HG03575 (cell line): ENCODE measurements around the gene FAM174C.
"Not testable (repeated sequence)": the region's sequence is repeated elsewhere in the genome, so short reads cannot be mapped to it uniquely, and the experiment has no call there.

ENCODE experiments used
- ATAC-seq: cut with Tn5 transposase; IDR thresholded peaks from one replicate; pipeline ENCODE4 v1.9.1; 2021; ENCODE audit not compliant: unreplicated experiment, insufficient number of reproducible peaks, low FRiP score; ENCODE audit errors: extremely low read depth

FAM174C gene

GRCh38 chr19:1309977-1310852 is 34.9 kb downstream of the FAM174C start:
- no peak for ATAC-seq

- ATAC-seq: no peak
Observed at GRCh38 chr19:1310853-1311180, 35.5 kb downstream of the FAM174C start.

GRCh38 chr19:1311543-1312091 is 36.3 kb downstream of the FAM174C start:
- no peak for ATAC-seq

- ATAC-seq: no peak
Observed at GRCh38 chr19:1312767-1313694, 37.7 kb downstream of the FAM174C start.

GRCh38 chr19:1313695-1314613 is 38.6 kb downstream of the FAM174C start:
- no peak for ATAC-seq

GRCh38 chr19:1315470-1316166 is 40.3 kb downstream of the FAM174C start:
- no peak for ATAC-seq

GRCh38 chr19:1316466-1316865 is 41.1 kb downstream of the FAM174C start:
- no peak for ATAC-seq

GRCh38 chr19:1317274-1318003 is 42.1 kb downstream of the FAM174C start:
- no peak for ATAC-seq

- ATAC-seq: no peak
Observed at GRCh38 chr19:1318678-1319471, 43.5 kb downstream of the FAM174C start.

- not testable (repeated sequence) for ATAC-seq
Observed at GRCh38 chr19:1320282-1320650, 44.9 kb downstream of the FAM174C start.

GRCh38 chr19:1321539-1321938 is 46.2 kb downstream of the FAM174C start:
- ATAC-seq: no peak

GRCh38 chr19:1322198-1322981 is 47.1 kb downstream of the FAM174C start:
- no peak for ATAC-seq

- no peak for ATAC-seq
Observed at GRCh38 chr19:1324249-1324805, 49.0 kb downstream of the FAM174C start.

GRCh38 chr19:1324806-1325567 is 49.7 kb downstream of the FAM174C start:
- ATAC-seq: no peak

GRCh38 chr19:1325568-1326294 is 50.4 kb downstream of the FAM174C start:
- ATAC-seq: no peak
